GM23248 (cell line): ENCODE data around the gene ENAH.

ENCODE experiments used
- EZH2 ChIP-seq: fragments of 200-600 bp; sonication (generic); IDR thresholded peaks from 2 replicates; pipeline ENCODE4 v1.6.1; 2018; ENCODE audit warnings: antibody characterized with exemption, mild to moderate bottlenecking; ENCODE audit not compliant: insufficient read depth, poor library complexity, severe bottlenecking
- EZH2phosphoT487 ChIP-seq: fragments of 200-600 bp; sonication (generic); IDR thresholded peaks from 2 replicates; pipeline ENCODE4 v1.6.1; 2018; ENCODE audit warnings: antibody characterized with exemption, moderate library complexity, mild to moderate bottlenecking, low read depth; ENCODE audit not compliant: insufficient read depth

- no peak for TF ChIP-seq EZH2phosphoT487
- TF ChIP-seq EZH2: no peak
These were observed 118.8 kb downstream of the ENAH start for GRCh38 chr1:225534135-225534534.
